Adrenal gland (tissue), 12 donors: ENCODE measurements around the gene DCAF10. TPM values are rescaled to one million over a fixed set of nuclear protein-coding genes. Genes with fewer than 3 reads are reported as not detected.

Source experiments
- DNase-seq, 7 donors: peaks; one replicate each; pipeline ENCODE4 v3.0.0-alpha.2; 2019 to 2020
- H3K27ac ChIP-seq, 5 donors: fragments of 200-600 bp; sonication (generic) in 4 of 5; 1 replicate in 3 of 5; 2 replicates in 2 of 5; pipeline versions ENCODE4 v1.5.1 to v1.8.0; 2016 to 2020; ENCODE audit warnings: mild to moderate bottlenecking in 1 of 5
- H3K27me3 ChIP-seq: fragments of 200-600 bp; 2 replicates; pipeline ENCODE4 v1.8.0; 2021
- H3K36me3 ChIP-seq, 2 donors: fragments of 200-600 bp; replicated peaks in 1 of 2; 1 replicate in 1 of 2; 2 replicates in 1 of 2; pipeline versions ENCODE4 v1.5.1 to v1.8.0; 2018 to 2022
- H3K4me1 ChIP-seq, 2 donors: fragments of 200-600 bp; replicated peaks in 1 of 2; 1 replicate in 1 of 2; 2 replicates in 1 of 2; pipeline versions ENCODE4 v1.5.1 to v1.8.0; 2018 to 2021
- H3K4me3 ChIP-seq, 4 donors: fragments of 200-600 bp; sonication (generic) in 3 of 4; one replicate each; pipeline ENCODE4 v1.5.1; 2016 to 2018
- H3K9me3 ChIP-seq, 3 donors: fragments of 200-600 bp; sonication (generic) in 1 of 3; replicated peaks in 1 of 3; 1 replicate in 2 of 3; 2 replicates in 1 of 3; pipeline versions ENCODE4 v1.5.1 to v1.8.0; 2016 to 2021
- CTCF ChIP-seq, 6 experiments: fragments of 450-650 bp in 4 of 6; fragments of 200-600 bp in 2 of 6; sonication (generic) in 1 of 6; IDR thresholded peaks; 1 replicate in 5 of 6; 2 replicates in 1 of 6; pipeline versions ENCODE4 v1.5.1 to v1.8.0; 2016 to 2021; ENCODE audit warnings: antibody characterized with exemption in 6 of 6, mild to moderate bottlenecking in 2 of 6, moderate library complexity in 1 of 6
- POLR2A ChIP-seq, 2 donors: fragments of 450-650 bp; IDR thresholded peaks; one replicate each; pipeline ENCODE4 v1.6.1; 2017; ENCODE audit warnings: antibody characterized with exemption in 2 of 2, mild to moderate bottlenecking in 2 of 2, moderate library complexity in 1 of 2
- WGBS, 4 donors: extraction: QIAGEN DNeasy Blood & Tissue Kit in 2 of 4; methylation state at CpG; one replicate each; pipeline versions ENCODE4 v1.1.5 to v1.1.7; 2013 to 2017; 5-methylcytosine and 5-hydroxymethylcytosine counted together
- intact Hi-C, 2 donors: fragments of 100-400 bp; cut with DNase I; formaldehyde crosslinking; loops; one replicate each; pipeline versions ENCODE4 v1.14.1 to v1.15.0; 2022 to 2023
- polyA plus RNA-seq, 3 donors: library from polyadenylated mRNA; stranded (reverse); fragments of 200-250 nt in 2 of 3; fragments of 350-450 nt in 1 of 3; fragmentation: Illumina TruSeq in 1 of 3; extraction: RNeasy Lipid Tissue Mini Kit (QIAGEN cat#74804) in 1 of 3; gene quantifications; one replicate each; pipeline ENCODE4 v1.2.3, GENCODE V29; 2013 to 2014
- total RNA-seq, 9 donors: library from RNA; depleted of rRNA in 4 of 9; stranded (reverse); fragments of >200 nt in 4 of 9; fragments of 120-200 nt in 1 of 9; fragmentation: NEBNext Ultra II Directional in 1 of 9; extraction: Animal tissue kit (Norgen Biotek cat#: 25700) in 1 of 9; gene quantifications; one replicate each; pipeline versions ENCODE4 v1.1.0 to v1.2.4, GENCODE V29; 2013 to 2023
- donor health status: healthy with polysubstance abuse.
- donor health status: Bipolar disorder and iron deficiency.
- donor health status: DM: yes; HTN: yes; CAD: no.
- donor health status: DM: no; HTN: no; CAD: no.
- donor health status: DM: no; HTN: no; CAD: no.
- donor health status: DM: yes; HTN: yes; CAD: no.

The DCAF10 gene
- total and polyA plus RNA-seq, 12 donors, result 7.1 to 60.6 (median 46.9) TPM

- no peaks in the 10 kb centered on the region for H3K9me3 ChIP-seq
- WGBS, 4 donors, result 54 to 81% (median 75%) methylated on average over 2 of the region's 2 CpGs
- H3K4me1 ChIP-seq, result peaks cover 5 to 10% of the 10 kb centered on the region in 2 donors
- intact Hi-C loops, result loop anchor here in 1 of 2 donors (10.0 kb wide), 1 partner anchor 109 kb away; the partner anchor contains the start of gene SLC25A51
- no peaks in the 10 kb centered on the region for H3K36me3 ChIP-seq
- H3K27ac ChIP-seq, result no peak overlapping the region
- DNase-seq, result no peak
- no peak overlapping the region for H3K4me3 ChIP-seq
- no peaks in the 10 kb centered on the region for H3K27me3 ChIP-seq
- TF ChIP-seq CTCF (IDR thresholded peaks at IDR 0.05) (no peak), POLR2A (IDR thresholded peaks at IDR 0.05) (no peak)
Observed at GRCh38 chr9:37796232-37796631, 4.4 kb upstream of the DCAF10 start.

GRCh38 chr9:37798677-37799076 is 1.9 kb upstream of the DCAF10 start:
- H3K4me1 ChIP-seq, result peaks cover 24 to 27% of the 10 kb centered on the region in 2 donors
- DNase-seq, result no peak
- no peaks in the 10 kb centered on the region for H3K36me3 ChIP-seq
- TF ChIP-seq CTCF (IDR thresholded peaks at IDR 0.05), result no peak
- TF ChIP-seq POLR2A (IDR thresholded peaks at IDR 0.05), result no peak
- no peak overlapping the region for H3K4me3 ChIP-seq
- intact Hi-C loops, result loop anchor here in 1 of 2 donors (10.0 kb wide), 1 partner anchor 106 kb away; the partner anchor contains the start of gene SLC25A51
- H3K27ac ChIP-seq, result no peak overlapping the region
- H3K9me3 ChIP-seq, result no peaks in the 10 kb centered on the region
- H3K27me3 ChIP-seq, result no peaks in the 10 kb centered on the region
- WGBS, 4 donors, result 90 to 100% (median 91%) methylated on average over 1 of the region's 1 CpG

DNA sequence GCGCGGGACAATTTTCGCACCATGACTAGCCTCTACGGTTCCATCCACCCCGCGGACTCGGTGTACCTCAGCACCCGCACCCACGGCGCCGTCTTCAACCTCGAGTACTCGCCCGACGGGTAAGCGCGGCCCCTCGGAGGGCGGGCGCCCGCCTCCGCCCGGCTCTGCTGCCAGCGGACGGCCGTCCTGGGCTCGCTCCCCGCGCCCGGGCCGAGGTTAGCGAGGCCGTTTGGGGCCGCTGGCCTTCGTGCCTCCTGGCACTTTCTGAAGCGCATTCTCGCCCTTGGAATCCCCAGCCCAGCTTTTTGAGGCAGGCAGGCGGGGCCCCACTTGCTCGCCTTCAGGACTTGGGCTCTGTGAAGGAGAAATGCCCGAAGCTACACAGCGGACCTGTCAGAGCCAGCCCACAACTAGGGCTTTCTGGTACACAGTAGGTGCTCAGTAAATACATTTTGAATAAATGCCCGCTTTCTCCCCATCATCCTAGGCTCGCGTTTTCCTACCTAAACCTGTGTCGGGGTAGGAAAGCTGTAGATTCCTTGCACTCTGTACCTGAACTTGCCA is 772 bp downstream of the DCAF10 start:
- Histone ChIP-seq H3K4me1 (peaks cover 24 to 30% of the 10 kb centered on the region in 2 donors), H3K9me3 (no peaks in the 10 kb centered on the region), H3K27me3 (no peaks in the 10 kb centered on the region), H3K4me3 (peak overlapping the region; percentile 19 to 91 (median 82)), H3K27ac (peak overlapping the region; percentile 79 to 93 (median 90)), H3K36me3 (no peaks in the 10 kb centered on the region)
- WGBS, 4 donors, result 1 to 12% (median 1%) methylated on average over 4 to 45 of the region's 45 CpGs
- intact Hi-C loops, result loop anchor here (10.0 kb wide), 2 partner anchors 103 to 317 kb away; partner anchors contain the start of genes POLR1E (in 1 of the 2) and SLC25A51 (in 1 of the 2)
- peak; percentile 35 to 80 (median 56) for DNase-seq
- TF ChIP-seq CTCF (IDR thresholded peaks at IDR 0.05) (no peak), POLR2A (IDR thresholded peaks at IDR 0.05) (no peak)

GRCh38 chr9:37801959-37802711 is 1.5 kb downstream of the DCAF10 start:
- TF ChIP-seq CTCF (IDR thresholded peaks at IDR 0.05) (no peak), POLR2A (IDR thresholded peaks at IDR 0.05) (no peak)
- no peak for DNase-seq
- no peaks in the 10 kb centered on the region for H3K9me3 ChIP-seq
- H3K4me1 ChIP-seq, result peaks cover 24 to 30% of the 10 kb centered on the region in 2 donors
- no peaks in the 10 kb centered on the region for H3K36me3 ChIP-seq
- intact Hi-C loops, result loop anchor here (10.0 kb wide), 2 partner anchors 103 to 317 kb away; partner anchors contain the start of genes POLR1E (in 1 of the 2) and SLC25A51 (in 1 of the 2)
- WGBS, 4 donors, result 41 to 50% (median 46%) methylated on average over 10 of the region's 10 CpGs
- H3K4me3 ChIP-seq, result peak overlapping the region; percentile 19 to 91 (median 82)
- no peaks in the 10 kb centered on the region for H3K27me3 ChIP-seq
- peak overlapping the region in 2 of 5 donors; percentile 81 to 93 for H3K27ac ChIP-seq
